Activated CD4-positive, alpha-beta T cell treated with anti-CD3 and anti-CD28 coated beads, Interleukin-2, amount 10 ng/mL, durations not matched to agents 7 days and 5 days (primary cell): Measurements from ENCODE around the gene SAFB. TPM values are rescaled to one million over a fixed set of nuclear protein-coding genes. Genes with fewer than 3 reads are reported as not detected.

Source experiments
- CTCF ChIA-PET: fragments of 350-600 bp; sonication (Branson Sonifier 250); formaldehyde crosslinking; loops from one replicate; lab custom pipeline; 2021; ENCODE audit warnings: antibody characterized with exemption; lab: Charles Lee
- POLR2A ChIA-PET: fragments of 350-600 bp; sonication (Branson Sonifier 250); formaldehyde crosslinking; loops from one replicate; lab custom pipeline; 2021; ENCODE audit warnings: antibody characterized with exemption; lab: Charles Lee
- DNase-seq: peaks from one replicate; pipeline ENCODE4 v3.0.0-alpha.2; 2020
- H3K27ac Mint-ChIP-seq: one replicate; pipeline ENCODE4 v1.8.0; 2021; ENCODE audit warnings: mild to moderate bottlenecking, moderate library complexity, mixed read lengths
- H3K27me3 Mint-ChIP-seq: one replicate; pipeline ENCODE4 v1.8.0; 2021; ENCODE audit warnings: mixed read lengths
- H3K36me3 Mint-ChIP-seq: one replicate; pipeline ENCODE4 v1.8.0; 2021; ENCODE audit warnings: low read depth, mixed read lengths
- H3K4me1 Mint-ChIP-seq: one replicate; pipeline ENCODE4 v1.8.0; 2021; ENCODE audit warnings: mixed read lengths
- H3K4me3 Mint-ChIP-seq: one replicate; pipeline ENCODE4 v1.8.0; 2021; ENCODE audit warnings: mild to moderate bottlenecking, moderate library complexity, mixed read lengths
- H3K9me3 Mint-ChIP-seq: one replicate; pipeline ENCODE4 v1.8.0; 2021; ENCODE audit warnings: mixed read lengths
- total RNA-seq, 2 experiments: library from RNA; stranded (reverse); gene quantifications; one replicate each; pipeline ENCODE4 v1.2.3, GENCODE V29; 2021

The SAFB gene
- total RNA-seq, 2 experiments from 2014 or later, result 113 to 131 TPM

DNA sequence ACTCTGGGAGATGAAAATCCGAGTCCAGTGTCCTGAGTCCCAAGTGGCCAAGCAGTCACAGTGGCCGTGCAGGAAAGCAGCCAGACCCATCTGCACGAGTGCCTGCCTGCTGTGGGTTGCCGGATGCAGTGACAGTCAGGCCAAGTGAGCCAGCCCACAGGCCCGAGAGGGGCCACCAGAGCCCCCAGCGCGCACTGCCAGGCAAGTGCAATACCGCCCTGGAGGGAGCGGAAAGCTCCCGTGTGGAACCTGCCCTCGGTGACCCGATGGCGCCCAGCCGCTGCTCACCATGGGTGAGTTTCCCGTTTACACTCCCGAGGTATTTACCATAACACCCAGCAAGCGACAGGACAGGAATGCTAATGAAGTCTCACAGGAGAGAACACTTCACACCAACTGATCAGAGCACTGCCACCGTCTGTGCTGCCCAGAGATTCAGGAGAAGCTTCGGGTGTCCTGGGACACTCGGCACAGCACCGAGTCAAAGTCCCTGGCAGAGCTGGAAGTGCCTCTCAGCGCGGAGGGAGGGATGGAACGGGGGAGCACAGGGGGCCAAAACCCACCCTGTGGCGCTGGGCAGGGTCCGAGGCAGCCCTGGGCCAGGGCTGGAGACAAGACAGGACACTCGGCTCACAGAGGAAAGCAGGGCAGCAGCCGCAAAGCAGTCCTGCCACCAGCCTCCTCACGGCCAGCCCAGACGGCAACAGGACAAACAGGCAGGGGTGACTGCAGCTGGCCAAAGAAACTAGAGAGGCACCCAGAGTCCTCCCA is 33.8 kb upstream of the SAFB start:
- ChIA-PET CTCF (interaction anchor here (1.1 kb wide), 1 partner anchor 10 kb away, joined by 3 read pairs; no protein-coding TSS in a partner anchor), POLR2A (no interaction called here)
- DNase-seq, result no peak
- Mint-ChIP-seq H3K27me3 (no peaks in the 10 kb centered on the region), H3K4me1 (peaks cover 14% of the 10 kb centered on the region), H3K4me3 (no peak overlapping the region), H3K36me3 (peaks cover 47% of the 10 kb centered on the region), H3K9me3 (no peaks in the 10 kb centered on the region), H3K27ac (no peak overlapping the region)

DNA sequence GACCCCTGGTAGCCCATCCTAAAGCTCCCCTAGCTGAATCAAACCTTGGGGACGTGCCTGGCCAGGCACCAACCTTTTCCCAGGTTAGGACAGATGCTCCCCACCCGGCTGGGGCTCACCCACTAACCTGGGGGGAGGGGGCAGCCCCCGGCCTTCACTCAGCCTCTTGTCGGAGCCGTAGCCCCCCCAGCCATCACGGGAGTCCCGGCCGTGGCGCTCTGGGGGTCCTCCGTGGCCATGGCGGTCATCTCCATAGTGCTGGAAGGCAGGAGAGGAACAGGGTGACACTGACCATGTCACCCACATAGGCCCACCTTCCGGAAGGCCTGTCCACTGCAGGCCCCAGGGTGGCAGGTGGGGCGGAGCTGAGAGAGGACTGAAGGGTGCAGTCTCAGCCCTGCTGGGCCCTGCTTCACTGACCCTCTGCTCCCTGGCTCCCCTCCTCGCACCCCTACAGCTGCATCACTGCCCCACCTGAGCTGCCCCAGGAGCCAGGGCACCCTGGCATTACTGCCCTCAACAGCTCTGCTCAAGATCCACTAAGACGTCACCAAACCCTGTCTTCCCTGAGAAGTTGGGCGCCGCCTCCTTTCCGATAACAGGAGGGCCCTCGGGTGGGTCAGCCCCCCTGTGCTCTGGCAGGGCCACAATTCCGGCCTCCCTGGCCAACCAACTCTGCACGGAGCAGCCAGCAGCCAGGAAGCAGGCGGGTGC is 32.6 kb upstream of the SAFB start:
- ChIA-PET POLR2A (no interaction called here), CTCF (interaction anchor here (1.1 kb wide), 1 partner anchor 9 kb away, joined by 3 read pairs; no protein-coding TSS in a partner anchor)
- H3K27me3 Mint-ChIP-seq, result no peaks in the 10 kb centered on the region
- no peak overlapping the region for H3K4me3 Mint-ChIP-seq
- DNase-seq, result no peak
- peaks cover 18% of the 10 kb centered on the region for H3K4me1 Mint-ChIP-seq
- H3K9me3 Mint-ChIP-seq, result no peaks in the 10 kb centered on the region
- H3K27ac Mint-ChIP-seq, result no peak overlapping the region
- H3K36me3 Mint-ChIP-seq, result peaks cover 54% of the 10 kb centered on the region

DNA sequence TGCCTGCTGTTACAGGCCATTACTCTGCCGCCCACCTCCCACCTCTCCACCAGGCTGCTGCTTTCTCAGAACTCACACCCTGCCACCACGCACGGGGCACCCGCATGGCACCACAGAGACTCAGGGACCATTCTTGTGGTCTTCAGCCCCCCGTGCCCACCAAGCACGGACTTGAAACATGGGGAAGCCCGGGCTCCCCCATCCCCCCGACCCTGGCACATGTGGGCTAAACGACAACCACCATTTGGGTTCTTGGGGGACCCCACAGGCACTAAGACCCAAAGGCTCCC is 32.1 kb upstream of the SAFB start:
- Mint-ChIP-seq H3K4me3 (no peak overlapping the region), H3K9me3 (no peaks in the 10 kb centered on the region), H3K36me3 (peaks cover 57% of the 10 kb centered on the region), H3K27me3 (no peaks in the 10 kb centered on the region), H3K4me1 (peaks cover 19% of the 10 kb centered on the region), H3K27ac (no peak overlapping the region)
- CTCF ChIA-PET, result no interaction called here
- POLR2A ChIA-PET, result no interaction called here
- DNase-seq, result no peak

DNA sequence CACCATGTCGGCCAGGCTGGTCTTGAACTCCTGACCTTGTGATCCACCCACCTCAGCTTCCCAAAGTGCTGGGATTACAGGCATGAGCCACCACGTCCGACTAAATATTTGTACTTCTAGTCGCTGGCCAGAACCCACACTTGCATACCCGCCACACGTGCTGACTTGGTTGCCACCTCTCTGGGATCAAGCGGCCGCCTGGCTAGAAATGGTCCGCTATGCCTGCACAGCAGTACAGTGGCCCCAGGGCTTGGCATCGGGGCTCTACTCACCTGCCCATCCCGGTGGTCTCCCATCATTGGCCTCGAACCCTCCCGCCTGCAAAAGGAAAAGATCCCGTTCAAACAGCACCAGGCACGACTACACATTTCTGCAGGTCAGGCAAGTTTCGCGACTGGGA is 31.4 kb upstream of the SAFB start:
- peaks cover 18% of the 10 kb centered on the region for H3K4me1 Mint-ChIP-seq
- no peak overlapping the region for H3K27ac Mint-ChIP-seq
- POLR2A ChIA-PET, result no interaction called here
- no peak overlapping the region for H3K4me3 Mint-ChIP-seq
- H3K9me3 Mint-ChIP-seq, result no peaks in the 10 kb centered on the region
- H3K36me3 Mint-ChIP-seq, result peaks cover 59% of the 10 kb centered on the region
- DNase-seq, result no peak
- H3K27me3 Mint-ChIP-seq, result no peaks in the 10 kb centered on the region
- CTCF ChIA-PET, result no interaction called here

DNA sequence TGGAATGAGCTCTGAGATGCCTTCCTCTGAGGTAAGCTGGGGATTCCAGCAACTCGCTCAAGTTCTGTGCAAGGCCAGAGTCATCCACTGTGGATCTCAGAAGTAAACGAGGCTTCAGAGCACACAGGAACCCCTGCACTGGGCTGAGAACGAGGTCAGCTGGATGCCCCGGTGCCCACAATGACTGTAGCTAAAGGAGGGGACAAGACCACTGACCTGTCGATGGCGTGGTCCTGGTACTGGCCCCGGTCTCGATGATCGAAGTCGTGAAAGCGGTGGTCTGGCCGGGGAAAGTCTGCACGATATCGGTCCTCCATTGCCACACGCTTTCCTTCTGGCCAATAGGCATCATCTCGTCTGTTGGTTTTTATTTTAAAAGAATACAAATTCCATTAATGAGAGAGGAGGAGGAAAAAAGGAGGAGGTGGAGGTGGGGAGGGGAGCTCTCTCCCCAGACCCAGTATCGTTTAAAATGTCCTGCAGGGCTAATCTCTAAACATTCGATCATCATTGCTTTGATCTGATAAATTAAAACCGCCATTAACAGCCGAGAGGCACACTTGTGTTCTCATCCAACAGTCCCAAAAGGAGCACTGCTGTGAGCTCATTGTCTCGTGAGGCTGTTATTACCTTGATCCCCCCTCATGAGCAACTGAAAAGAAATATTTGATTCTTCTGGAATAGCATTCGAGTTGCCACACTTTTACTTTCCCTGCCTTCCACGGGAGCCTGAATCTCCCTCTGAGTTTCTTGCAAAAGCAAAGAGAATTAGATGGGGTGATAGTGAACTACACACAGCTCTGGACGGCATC is 30.1 kb upstream of the SAFB start:
- Mint-ChIP-seq H3K9me3 (no peaks in the 10 kb centered on the region), H3K4me1 (peaks cover 15% of the 10 kb centered on the region), H3K36me3 (peaks cover 60% of the 10 kb centered on the region), H3K4me3 (no peak overlapping the region), H3K27ac (no peak overlapping the region), H3K27me3 (no peaks in the 10 kb centered on the region)
- ChIA-PET CTCF (no interaction called here), POLR2A (no interaction called here)
- no peak for DNase-seq

GRCh38 chr19:5593343-5594255 is 29.3 kb upstream of the SAFB start:
- H3K27me3 Mint-ChIP-seq, result no peaks in the 10 kb centered on the region
- ChIA-PET POLR2A (no interaction called here), CTCF (interaction anchor here (1.6 kb wide), 1 partner anchor 14 kb away, joined by 4 read pairs; no protein-coding TSS in a partner anchor)
- no peak for DNase-seq
- peaks cover 10% of the 10 kb centered on the region for H3K4me1 Mint-ChIP-seq
- no peaks in the 10 kb centered on the region for H3K9me3 Mint-ChIP-seq
- peaks cover 57% of the 10 kb centered on the region for H3K36me3 Mint-ChIP-seq
- H3K27ac Mint-ChIP-seq, result no peak overlapping the region
- H3K4me3 Mint-ChIP-seq, result no peak overlapping the region

- H3K27me3 Mint-ChIP-seq, result no peaks in the 10 kb centered on the region
- no peak for DNase-seq
- no peak overlapping the region for H3K27ac Mint-ChIP-seq
- no peaks in the 10 kb centered on the region for H3K9me3 Mint-ChIP-seq
- H3K4me1 Mint-ChIP-seq, result peaks cover 8% of the 10 kb centered on the region
- H3K36me3 Mint-ChIP-seq, result peaks cover 57% of the 10 kb centered on the region
- H3K4me3 Mint-ChIP-seq, result no peak overlapping the region
- ChIA-PET POLR2A (no interaction called here), CTCF (interaction anchor here (1.6 kb wide), 1 partner anchor 15 kb away, joined by 4 read pairs; no protein-coding TSS in a partner anchor)
Observed at GRCh38 chr19:5594521-5594950, 28.3 kb upstream of the SAFB start.

- CTCF ChIA-PET, result interaction anchor here (1.6 kb wide), 1 partner anchor 15 kb away, joined by 4 read pairs; no protein-coding TSS in a partner anchor
- H3K27ac Mint-ChIP-seq, result no peak overlapping the region
- H3K27me3 Mint-ChIP-seq, result no peaks in the 10 kb centered on the region
- no peak overlapping the region for H3K4me3 Mint-ChIP-seq
- no peak for DNase-seq
- peaks cover 61% of the 10 kb centered on the region for H3K36me3 Mint-ChIP-seq
- POLR2A ChIA-PET, result no interaction called here
- peaks cover 8% of the 10 kb centered on the region for H3K4me1 Mint-ChIP-seq
- H3K9me3 Mint-ChIP-seq, result no peaks in the 10 kb centered on the region
Observed at GRCh38 chr19:5595129-5595528, 27.8 kb upstream of the SAFB start.

DNA sequence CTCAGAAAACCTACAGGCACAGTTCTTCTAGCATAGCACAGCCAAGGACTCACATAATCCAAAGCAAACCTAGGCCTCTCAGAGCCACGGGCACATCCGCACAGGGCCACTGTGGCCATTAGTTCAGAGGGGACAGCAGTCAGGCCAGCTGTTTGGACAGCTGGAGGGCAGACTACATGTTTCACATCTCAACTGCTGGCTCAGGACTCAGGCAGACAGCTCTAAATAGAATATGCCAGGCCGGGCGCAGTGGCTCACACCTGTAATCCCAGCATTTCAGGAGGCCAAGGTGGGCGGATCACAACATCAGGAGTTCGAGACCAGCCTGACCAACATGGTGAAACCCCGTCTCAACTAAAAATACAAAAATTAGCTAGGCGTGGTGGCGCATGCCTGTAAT is 27.1 kb upstream of the SAFB start:
- POLR2A ChIA-PET, result no interaction called here
- peaks cover 8% of the 10 kb centered on the region for H3K4me1 Mint-ChIP-seq
- no peak for DNase-seq
- H3K27ac Mint-ChIP-seq, result no peak overlapping the region
- no peaks in the 10 kb centered on the region for H3K9me3 Mint-ChIP-seq
- H3K36me3 Mint-ChIP-seq, result peaks cover 67% of the 10 kb centered on the region
- no peak overlapping the region for H3K4me3 Mint-ChIP-seq
- CTCF ChIA-PET, result interaction anchor here (0.9 to 1.6 kb wide), 3 partner anchors 14 to 31 kb away, joined by 3 to 4 read pairs (median 3); no protein-coding TSS in a partner anchor
- H3K27me3 Mint-ChIP-seq, result no peaks in the 10 kb centered on the region

DNA sequence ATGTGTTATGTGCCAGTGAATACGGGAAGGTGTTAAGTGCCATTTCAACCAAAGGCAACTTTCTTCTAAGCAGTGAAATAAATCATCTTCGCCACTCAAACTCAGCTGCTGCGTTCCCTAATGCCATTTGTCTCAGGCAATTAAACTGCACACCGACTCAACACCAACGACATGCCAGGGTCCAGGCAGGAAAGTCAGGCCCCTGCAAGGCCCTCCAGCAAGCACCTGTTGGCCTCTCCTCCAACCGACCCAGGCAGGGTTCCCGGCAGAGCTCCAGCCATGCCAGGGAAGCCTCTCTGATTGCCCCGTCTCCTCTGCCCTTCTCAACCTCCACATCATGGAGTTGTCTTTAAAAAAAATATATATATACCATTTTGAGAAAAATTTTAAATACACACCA is 22.1 kb upstream of the SAFB start:
- ChIA-PET CTCF (no interaction called here), POLR2A (no interaction called here)
- H3K36me3 Mint-ChIP-seq, result peaks cover 63% of the 10 kb centered on the region
- no peaks in the 10 kb centered on the region for H3K27me3 Mint-ChIP-seq
- no peak for DNase-seq
- H3K9me3 Mint-ChIP-seq, result no peaks in the 10 kb centered on the region
- no peak overlapping the region for H3K27ac Mint-ChIP-seq
- H3K4me3 Mint-ChIP-seq, result no peak overlapping the region
- H3K4me1 Mint-ChIP-seq, result no peaks in the 10 kb centered on the region

- peaks cover 68% of the 10 kb centered on the region for H3K36me3 Mint-ChIP-seq
- POLR2A ChIA-PET, result no interaction called here
- CTCF ChIA-PET, result no interaction called here
- H3K27ac Mint-ChIP-seq, result no peak overlapping the region
- no peaks in the 10 kb centered on the region for H3K27me3 Mint-ChIP-seq
- no peaks in the 10 kb centered on the region for H3K9me3 Mint-ChIP-seq
- no peak for DNase-seq
- no peak overlapping the region for H3K4me3 Mint-ChIP-seq
- H3K4me1 Mint-ChIP-seq, result no peaks in the 10 kb centered on the region
Observed at GRCh38 chr19:5603626-5604025, 19.3 kb upstream of the SAFB start.

- H3K9me3 Mint-ChIP-seq, result no peaks in the 10 kb centered on the region
- H3K27ac Mint-ChIP-seq, result no peak overlapping the region
- no peak for DNase-seq
- CTCF ChIA-PET, result interaction anchor here (1.7 kb wide), 1 partner anchor 21 kb away, joined by 3 read pairs; no protein-coding TSS in a partner anchor
- no peak overlapping the region for H3K4me3 Mint-ChIP-seq
- POLR2A ChIA-PET, result no interaction called here
- H3K36me3 Mint-ChIP-seq, result peaks cover 66% of the 10 kb centered on the region
- no peaks in the 10 kb centered on the region for H3K27me3 Mint-ChIP-seq
- H3K4me1 Mint-ChIP-seq, result no peaks in the 10 kb centered on the region
Observed at GRCh38 chr19:5605362-5605761, 17.5 kb upstream of the SAFB start.
